K562 (cell line): Measurements from ENCODE around the gene FYTTD1. TPM values are rescaled to one million over a fixed set of nuclear protein-coding genes. Genes with fewer than 3 reads are reported as not detected.

Experiments
- ATAC-seq: fragments of 200-7000 bp; cut with Tn5 transposase; 3 replicates; pipeline ENCODE4 v1.9.1; 2020; ENCODE audit warnings: moderate library complexity
- BruUV-seq: library from RNA; stranded (reverse); fragments of 400-500 nt; replicated peaks from 2 replicates; lab custom pipeline; 2021; lab: Mats Ljungman, UMichigan
- CTCF ChIA-PET: fragments of 300-600 bp; formaldehyde crosslinking; extraction: SDS; loops from one replicate; lab custom pipeline; 2021; ENCODE audit warnings: low intra/inter-chr PET ratio; lab: Yijun Ruan, JAX
- POLR2A ChIA-PET: fragments of 300-600, 350-650 bp; sonication (Branson Sonifier 250); formaldehyde crosslinking; extraction: SDS; loops from one replicate; lab custom pipeline; 2021; ENCODE audit warnings: antibody characterized with exemption, inconsistent platforms; lab: Yijun Ruan, JAX
- DNase-seq, 4 experiments: peaks; one replicate each; pipeline versions ENCODE4 v3.0.0 to v3.0.0-alpha.2; 2011 to 2018; ENCODE audit warnings: low spot score in 3 of 4, mixed read lengths in 3 of 4; ENCODE audit errors: extremely low read depth in 1 of 4
- FAIRE-seq: peaks from 2 replicates; lab custom pipeline; 2011; peaks lifted over from hg19 to GRCh38; lab: Jason Lieb, UNC
- H2AFZ ChIP-seq: 2 replicates; pipeline ENCODE4 v1.6.0; 2011; ENCODE audit warnings: low read depth, low read length, control low read depth, inconsistent platforms
- H3K27ac ChIP-seq: fragments of 200-600 bp; 3 replicates; pipeline ENCODE4 v1.8.0; 2011; ENCODE audit warnings: low read depth, mild to moderate bottlenecking, control low read depth, inconsistent platforms, low read length, moderate library complexity, mixed read lengths; ENCODE audit errors: extremely low read depth
- H3K27me3 ChIP-seq, 2 experiments: fragments of 300-600 bp in 1 of 2; 2 replicates in 1 of 2; 3 replicates in 1 of 2; pipeline versions ENCODE4 v1.6.0 to v1.8.0; 2011; ENCODE audit warnings: inconsistent platforms in 2 of 2, low read length in 2 of 2, mild to moderate bottlenecking in 1 of 2, mixed read lengths in 1 of 2, moderate library complexity in 1 of 2; ENCODE audit not compliant: control insufficient read depth in 2 of 2, insufficient read depth in 2 of 2
- H3K36me3 ChIP-seq: fragments of 300-600 bp; 3 replicates; pipeline ENCODE4 v1.8.0; 2011; ENCODE audit warnings: mild to moderate bottlenecking, low read length, inconsistent platforms; ENCODE audit not compliant: control insufficient read depth, insufficient read depth
- H3K4me1 ChIP-seq, 2 experiments: fragments of 200-600 bp in 1 of 2; replicated peaks in 1 of 2; 2 replicates in 1 of 2; 3 replicates in 1 of 2; pipeline versions ENCODE4 v1.5.1 to v1.8.0; 2011; ENCODE audit warnings: inconsistent platforms in 2 of 2, low read length in 2 of 2, mild to moderate bottlenecking in 1 of 2, mixed read lengths in 1 of 2, moderate library complexity in 1 of 2; ENCODE audit not compliant: control insufficient read depth in 2 of 2, insufficient read depth in 2 of 2
- H3K4me2 ChIP-seq: 2 replicates; pipeline ENCODE4 v1.6.1; 2011; ENCODE audit warnings: low read length, control low read depth, inconsistent platforms, mixed read lengths; ENCODE audit not compliant: insufficient read depth
- H3K4me3 ChIP-seq: fragments of 200-600 bp; sonication (generic), shearing (Covaris generic); 2 replicates; pipeline ENCODE4 v1.5.1; 2016; ENCODE audit warnings: control low read depth, inconsistent platforms
- H3K79me2 ChIP-seq: fragments of 200-600 bp; 3 replicates; pipeline ENCODE4 v1.8.0; 2011; ENCODE audit warnings: low read length, inconsistent platforms; ENCODE audit not compliant: control insufficient read depth, insufficient read depth
- H3K9ac ChIP-seq, 2 experiments: 2 replicates each; pipeline versions ENCODE4 v1.6.0 to v1.6.1; 2011; ENCODE audit warnings: low read depth in 2 of 2, low read length in 2 of 2, control low read depth in 1 of 2, inconsistent platforms in 1 of 2, mild to moderate bottlenecking in 1 of 2, mixed read lengths in 1 of 2; ENCODE audit not compliant: insufficient read depth in 1 of 2
- H3K9me1 ChIP-seq: one replicate; pipeline ENCODE4 v1.6.0; 2011; ENCODE audit warnings: inconsistent platforms, mild to moderate bottlenecking, low read length, moderate library complexity; ENCODE audit not compliant: control insufficient read depth, insufficient read depth
- H3K9me3 ChIP-seq: replicated peaks from 2 replicates; pipeline ENCODE4 v1.5.1; 2011; ENCODE audit warnings: low read depth, low read length, inconsistent platforms; ENCODE audit not compliant: control insufficient read depth, insufficient read depth
- H4K20me1 ChIP-seq: replicated peaks from 2 replicates; pipeline ENCODE4 v1.6.1; 2011; ENCODE audit warnings: low read length, inconsistent platforms, mixed read lengths; ENCODE audit not compliant: control insufficient read depth, insufficient read depth
- CBX8 ChIP-seq: fragments of 200-600 bp; sonication (generic); IDR thresholded peaks from 2 replicates; pipeline ENCODE4 v1.6.1; 2012; ENCODE audit warnings: borderline replicate concordance, mixed run types, low read depth, mild to moderate bottlenecking, moderate library complexity, mixed read lengths, low read length, control low read depth, inconsistent platforms; ENCODE audit not compliant: poor library complexity, severe bottlenecking; ENCODE audit errors: extremely low read depth
- CEBPB ChIP-seq: fragments of 450-650 bp; IDR thresholded peaks from 2 replicates; pipeline ENCODE4 v1.6.1; 2016; ENCODE audit warnings: missing genetic modification characterization, missing compliant biosample characterization
- CHD1 ChIP-seq: fragments of 200-600 bp; sonication (generic); IDR thresholded peaks from one replicate; pipeline ENCODE4 v1.6.1; 2012; ENCODE audit warnings: mild to moderate bottlenecking, moderate library complexity, low read length, inconsistent platforms
- ETS1 ChIP-seq: conservative IDR thresholded peaks from 2 replicates; pipeline ENCODE4 v1.6.1; 2011; ENCODE audit warnings: low read depth, mild to moderate bottlenecking, low read length; ENCODE audit not compliant: control insufficient read depth
- HMBOX1 ChIP-seq: sonication (generic); IDR thresholded peaks from 2 replicates; pipeline ENCODE4 v1.6.1; 2016
- NR2C2 ChIP-seq, 2 experiments: fragments of 200-800 bp in 1 of 2; sonication (Bioruptor generic) in 1 of 2; sonication (generic) in 1 of 2; formaldehyde crosslinking in 1 of 2; IDR thresholded peaks; 2 replicates each; pipeline versions ENCODE4 v1.6.1 to v1.8.0; 2016 to 2022; ENCODE audit warnings: mild to moderate bottlenecking in 1 of 2, missing compliant biosample characterization in 1 of 2, missing genetic modification characterization in 1 of 2, missing genetic modification reagents in 1 of 2
- U2AF2 ChIP-seq: fragments of 200-400 bp; formaldehyde crosslinking; optimal IDR thresholded peaks from 2 replicates; pipeline ENCODE3; 2017; ENCODE audit warnings: low read depth, mild to moderate bottlenecking, low read length
- ZFP36 ChIP-seq: fragments of 150-350 bp; IDR thresholded peaks from 2 replicates; pipeline ENCODE4 v1.6.1; 2018; ENCODE audit warnings: low read length, low read depth; ENCODE audit not compliant: partially characterized antibody
- ZNF778 ChIP-seq: fragments of 450-650 bp; formaldehyde crosslinking; IDR thresholded peaks from 2 replicates; pipeline ENCODE4 v1.4.0; 2020; ENCODE audit warnings: mild to moderate bottlenecking, moderate library complexity
- WGBS: fragments of 100-300 bp; shearing (Covaris generic); methylation state at CpG from one replicate; pipeline ENCODE4 v1.1.6; 2016; ENCODE audit warnings: low coverage, mixed read lengths; ENCODE audit not compliant: insufficient coverage; ENCODE audit errors: missing lambda C conversion rate; 5-methylcytosine and 5-hydroxymethylcytosine counted together
- in situ Hi-C: fragments of 300-500 bp; cut with MboI; formaldehyde crosslinking; loops from 4 replicates; pipeline ENCODE4 v1.15.0; 2018; ENCODE audit warnings: inconsistent platforms, mixed read lengths
- intact Hi-C: fragments of 100-400 bp; cut with micrococcal nuclease; formaldehyde crosslinking; loops from 2 replicates; pipeline ENCODE4 v1.14.2; 2022
- polyA plus RNA-seq, 8 experiments: library from polyadenylated mRNA; depleted of rRNA in 4 of 8; stranded (reverse) in 5 of 8; unstranded in 3 of 8; fragments of >200 nt; fragmentation: Nextera tagmentation in 2 of 8; fragmentation: Illumina TruSeq in 1 of 8; extraction: Ambion mirVana in 2 of 8; extraction: Trizol in 1 of 8; gene quantifications; 2 replicates each; pipeline versions ENCODE4 v1.2.1 to v1.2.3, GENCODE V29; 2011 to 2014; ENCODE audit warnings: inconsistent platforms in 1 of 8, missing spikeins in 1 of 8
- total RNA-seq, 7 experiments: library from RNA; depleted of rRNA in 6 of 7; stranded (reverse); fragments of >200 nt in 6 of 7; fragmentation: Illumina TruSeq in 2 of 7; extraction: Trizol in 2 of 7; gene quantifications; 2 replicates each; pipeline versions ENCODE4 v1.2.1 to v1.2.3, GENCODE V29; 2011 to 2021; ENCODE audit warnings: low replicate concordance in 1 of 7

The FYTTD1 gene
- total and polyA plus RNA-seq, 9 of the 15 experiments (the other 6 are each of a cell fraction or from before 2014, with no cell fraction given) = 35.7 to 106 (median 76.3) TPM

DNA sequence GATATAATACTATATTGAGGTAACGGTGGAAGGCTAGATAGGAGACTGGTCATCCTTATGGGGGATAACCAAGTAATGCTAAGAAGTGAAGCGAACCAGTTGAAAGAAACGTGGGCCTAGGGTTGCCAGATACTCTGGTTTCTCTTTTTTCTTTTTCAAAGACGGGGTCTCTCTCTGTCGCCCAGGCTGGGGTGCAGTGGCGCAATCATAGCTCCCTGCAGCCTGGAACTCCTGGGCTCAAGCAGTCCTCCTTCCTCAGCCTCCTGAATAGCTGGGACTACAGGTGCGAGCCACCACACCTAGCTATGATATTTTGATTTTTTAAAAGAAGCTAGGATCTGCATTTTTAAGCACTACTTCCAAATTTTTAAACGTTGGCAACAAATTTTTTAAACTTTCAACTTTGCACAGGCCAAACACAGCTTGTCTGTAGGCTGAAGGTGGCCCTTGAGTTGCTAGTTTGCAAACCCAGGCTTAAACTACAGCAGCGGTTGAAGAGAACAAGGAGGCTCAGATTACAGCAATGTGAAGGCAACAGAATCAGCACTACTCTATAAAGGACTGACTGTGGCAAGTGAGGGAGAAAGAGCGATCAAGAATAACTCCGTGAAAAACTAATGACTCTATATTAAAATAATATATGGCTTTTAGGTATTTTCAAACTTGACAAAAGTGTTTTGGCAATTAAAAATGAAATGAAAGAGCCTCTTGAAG lies 11.8 kb upstream of the FYTTD1 start:
- H3K4me2 ChIP-seq = peak overlapping the region; percentile 81
- peak overlapping the region; percentile 39 to 77; a peak in 2 of 4 replicates for H3K9ac ChIP-seq
- ATAC-seq (no peak), DNase-seq (peak in 1 of 4 experiments; percentile 31), FAIRE-seq (no peak)
- no peaks in the 10 kb centered on the region for H3K9me1 ChIP-seq
- peak overlapping the region; percentile 76; the same call in 2 of the 3 replicates for H3K27ac ChIP-seq
- H3K36me3 ChIP-seq = 0 out of 3 replicates have a peak, but pooled peaks cover under 1% of the 10 kb centered on the region
- peaks cover 44% of the 10 kb centered on the region for H3K79me2 ChIP-seq
- WGBS = 34% methylated on average over 11 of the region's 11 CpGs
- CTCF ChIA-PET = no interaction called here
- BruUV-seq = no TSS peak
- H3K9me3 ChIP-seq = no peaks in the 10 kb centered on the region
- H3K4me1 ChIP-seq = peaks cover 20 to 24% of the 10 kb centered on the region in 2 experiments
- peak overlapping the region; percentile 90 for H3K4me3 ChIP-seq
- in situ Hi-C loops (no loop called here), intact Hi-C loops (loop anchor here (2.0 to 10.0 kb wide), 2 partner anchors 65 to 217 kb away; partner anchors contain the start of gene RPL35A)
- POLR2A ChIA-PET = interaction anchor here (0.8 kb wide), 1 partner anchor 11 kb away, joined by 3 read pairs; no protein-coding TSS in a partner anchor
- no peaks in the 10 kb centered on the region for H4K20me1 ChIP-seq
- no peaks in the 10 kb centered on the region for H3K27me3 ChIP-seq
- TF ChIP-seq CBX8 = no peak
- TF ChIP-seq ZNF778 (CRISPR knock-in tag) = no peak
- TF ChIP-seq CEBPB (tag) = peak; percentile 78
- peak; percentile 16 for TF ChIP-seq CHD1
- TF ChIP-seq ZFP36 = no peak
- TF ChIP-seq NR2C2 (CRISPR knock-in tag; IDR thresholded peaks at IDR 0.05) = no peak
- TF ChIP-seq NR2C2 (tag; IDR thresholded peaks at IDR 0.05) = no peak
- no peak for TF ChIP-seq U2AF2
- TF ChIP-seq HMBOX1 = peak; percentile 30
- TF ChIP-seq ETS1 = no peak
- H2AFZ ChIP-seq = peak overlapping the region; percentile 89; the same call in 1 of the 2 replicates
